ENCODE data around the gene CIAO3. TPM values are rescaled to one million over a fixed set of nuclear protein-coding genes. Genes with fewer than 3 reads are reported as not detected.
A peak's percentile ranks its signal among the peaks of the same experiment; 100 is the strongest.

Gene CIAO3
- total RNA-seq, 1 experiment from 2014 or later: 21.9 TPM

GRCh38 chr16:725463-726187, 15.2 kb downstream of the CIAO3 start:
- no peak overlapping the region for H3K23ac ChIP-seq (ENCODE audit: insufficient read length, low read depth, low read length)
- no peak overlapping the region for H3K9ac ChIP-seq (ENCODE audit: extremely low read depth, insufficient read length, low read length)
- no peak overlapping the region for H3K4me2 ChIP-seq (ENCODE audit: insufficient read depth, insufficient read length, low read length)
- H3K4ac ChIP-seq (ENCODE audit: low read depth, low read length): no peak overlapping the region
- H3K27ac Mint-ChIP-seq: no peak overlapping the region
- H4K20me1 ChIP-seq (ENCODE audit: control insufficient read depth, insufficient read depth, insufficient read length): no peaks in the 10 kb centered on the region
- peaks cover 13% of the 10 kb centered on the region for H3K23me2 ChIP-seq (ENCODE audit: insufficient read length, low read depth, low read length, poor library complexity, severe bottlenecking)
- no peak overlapping the region for H3K14ac ChIP-seq (ENCODE audit: insufficient read depth, low read length)
- H2AFZ ChIP-seq (ENCODE audit: low read length): no peak overlapping the region
- H2BK15ac ChIP-seq (ENCODE audit: low read depth, low read length): no peak overlapping the region
- TF ChIP-seq, protein P1, sequence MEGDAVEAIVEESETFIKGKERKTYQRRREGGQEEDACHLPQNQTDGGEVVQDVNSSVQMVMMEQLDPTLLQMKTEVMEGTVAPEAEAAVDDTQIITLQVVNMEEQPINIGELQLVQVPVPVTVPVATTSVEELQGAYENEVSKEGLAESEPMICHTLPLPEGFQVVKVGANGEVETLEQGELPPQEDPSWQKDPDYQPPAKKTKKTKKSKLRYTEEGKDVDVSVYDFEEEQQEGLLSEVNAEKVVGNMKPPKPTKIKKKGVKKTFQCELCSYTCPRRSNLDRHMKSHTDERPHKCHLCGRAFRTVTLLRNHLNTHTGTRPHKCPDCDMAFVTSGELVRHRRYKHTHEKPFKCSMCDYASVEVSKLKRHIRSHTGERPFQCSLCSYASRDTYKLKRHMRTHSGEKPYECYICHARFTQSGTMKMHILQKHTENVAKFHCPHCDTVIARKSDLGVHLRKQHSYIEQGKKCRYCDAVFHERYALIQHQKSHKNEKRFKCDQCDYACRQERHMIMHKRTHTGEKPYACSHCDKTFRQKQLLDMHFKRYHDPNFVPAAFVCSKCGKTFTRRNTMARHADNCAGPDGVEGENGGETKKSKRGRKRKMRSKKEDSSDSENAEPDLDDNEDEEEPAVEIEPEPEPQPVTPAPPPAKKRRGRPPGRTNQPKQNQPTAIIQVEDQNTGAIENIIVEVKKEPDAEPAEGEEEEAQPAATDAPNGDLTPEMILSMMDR (conservative IDR thresholded peaks at IDR 0.05): no peak
- H3K36me3 Mint-ChIP-seq (ENCODE audit: insufficient read depth in 1 of 3, low read depth in 3 of 3): peaks cover 0 to 5% (median 3%) of the 10 kb centered on the region in 3 experiments; a peak in 1 of 7 replicates
- peaks cover 14% of the 10 kb centered on the region for H3K27me3 Mint-ChIP-seq (ENCODE audit: low read depth)
- H3K79me2 ChIP-seq (ENCODE audit: insufficient read depth, low read length): no peaks in the 10 kb centered on the region
- no peak overlapping the region for H2BK120ac ChIP-seq (ENCODE audit: low read depth, low read length, poor library complexity, severe bottlenecking)
- H3K9me3 Mint-ChIP-seq: no peaks in the 10 kb centered on the region
- no peaks in the 10 kb centered on the region for H3K27me3 ChIP-seq (ENCODE audit: insufficient read depth, low read length)
- H2BK12ac ChIP-seq (ENCODE audit: insufficient read length, low read depth, low read length): no peak overlapping the region
- no peak for DNase-seq
- no peaks in the 10 kb centered on the region for H3K4me1 Mint-ChIP-seq
- no peak overlapping the region for H3K27ac ChIP-seq (ENCODE audit: insufficient read length, low read depth, low read length)
- no peak overlapping the region for H2AK5ac ChIP-seq (ENCODE audit: insufficient read length, low read length)
- no peaks in the 10 kb centered on the region for H3K79me1 ChIP-seq (ENCODE audit: insufficient read depth, low read depth, low read length, poor library complexity, severe bottlenecking)
- H3K56ac ChIP-seq (ENCODE audit: insufficient read length, low read depth, low read length): no peak overlapping the region
- H4K5ac ChIP-seq (ENCODE audit: insufficient read length, low read depth, low read length): no peak overlapping the region
- H2BK20ac ChIP-seq (ENCODE audit: low read depth, low read length, poor library complexity, severe bottlenecking): no peak overlapping the region
- no peak overlapping the region for H3T11ph ChIP-seq (ENCODE audit: low read length)
- peak overlapping the region in 1 of 2 experiments; percentile 40; a peak in 1 of 5 replicates for H3K4me3 Mint-ChIP-seq
- H4K91ac ChIP-seq (ENCODE audit: insufficient read length, low read depth, low read length): no peak overlapping the region
- no peak overlapping the region for H3K18ac ChIP-seq (ENCODE audit: insufficient read length, low read depth, low read length)
- H3K4me1 ChIP-seq (ENCODE audit: insufficient read depth, low read length): no peaks in the 10 kb centered on the region
- H4K8ac ChIP-seq (replicated peaks; ENCODE audit: insufficient read length, low read depth, low read length): no peak overlapping the region
- H2BK5ac ChIP-seq (ENCODE audit: insufficient read length, low read length): no peak overlapping the region
- H3K9me3 ChIP-seq (ENCODE audit: control insufficient read depth, low read depth, low read length): no peaks in the 10 kb centered on the region
- no CpG with 5 or more reads among the region's 23 CpGs for WGBS (ENCODE audit: extremely low coverage, insufficient read length, low lambda C conversion rate)

All from H9 (cell line).